HFFc6 (cell line): ENCODE measurements around the gene TMEM135. TPM values are rescaled to one million over a fixed set of nuclear protein-coding genes. Genes with fewer than 3 reads are reported as not detected.

ENCODE experiments used
- DNase-seq: peaks from one replicate; pipeline ENCODE4 v3.0.0-alpha.2; 2018
- H3K27ac Mint-ChIP-seq: 2 replicates; pipeline ENCODE4 v1.8.0; 2020; ENCODE audit warnings: mild to moderate bottlenecking, mixed read lengths
- H3K27me3 Mint-ChIP-seq: 2 replicates; pipeline ENCODE4 v1.8.0; 2021; ENCODE audit warnings: mild to moderate bottlenecking, moderate library complexity, mixed read lengths; ENCODE audit not compliant: insufficient read depth
- H3K36me3 Mint-ChIP-seq: 2 replicates; pipeline ENCODE4 v1.8.0; 2021; ENCODE audit warnings: low read depth, mixed read lengths
- H3K4me1 Mint-ChIP-seq: 2 replicates; pipeline ENCODE4 v1.8.0; 2020; ENCODE audit warnings: low read depth, mixed read lengths
- H3K4me3 Mint-ChIP-seq: 2 replicates; pipeline ENCODE4 v1.8.0; 2020; ENCODE audit warnings: mild to moderate bottlenecking, moderate library complexity, mixed read lengths
- H3K9me3 Mint-ChIP-seq: 2 replicates; pipeline ENCODE4 v1.8.0; 2020; ENCODE audit warnings: mild to moderate bottlenecking, mixed read lengths
- total RNA-seq, 6 experiments: library from RNA; stranded (reverse); fragmentation: NEBNext Ultra II Directional; extraction: Animal tissue kit (Norgen Biotek cat#: 25700); gene quantifications; 2 replicates in 1 of 6; 3 replicates in 5 of 6; pipeline ENCODE4 v1.2.3, GENCODE V29; 2021
- TF ChIP-seq, protein P1 (sequence below): fragments of 200-600 bp; sonication (generic); IDR thresholded peaks from 2 replicates; pipeline ENCODE4 v1.5.0; 2021; ENCODE audit warnings: antibody characterized with exemption, mild to moderate bottlenecking

TMEM135 gene
- total RNA-seq, 6 experiments from 2014 or later = 13.1 to 28.3 (median 20.5) TPM

DNA sequence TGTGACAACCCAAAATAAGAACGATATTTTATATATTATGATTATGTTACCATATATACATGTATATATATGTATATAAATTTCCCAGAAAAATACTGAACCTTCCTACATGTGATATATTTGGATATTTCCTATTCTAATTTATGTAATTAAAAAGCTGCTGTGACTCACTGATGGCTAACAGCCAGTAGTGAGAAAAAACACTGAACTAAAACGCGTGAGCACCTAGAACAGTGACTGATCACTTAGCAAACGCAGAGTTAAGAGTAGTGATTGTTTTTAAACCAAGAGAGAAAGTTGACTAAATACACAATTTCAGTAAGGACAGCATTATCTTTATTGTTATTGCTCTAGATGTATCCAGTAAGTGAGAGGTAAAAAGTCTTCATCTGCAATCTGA is 213.8 kb downstream of the TMEM135 start:
- H3K36me3 Mint-ChIP-seq = peaks cover 6% of the 10 kb centered on the region; the same call in 1 of the 2 replicates
- TF ChIP-seq, protein P1, sequence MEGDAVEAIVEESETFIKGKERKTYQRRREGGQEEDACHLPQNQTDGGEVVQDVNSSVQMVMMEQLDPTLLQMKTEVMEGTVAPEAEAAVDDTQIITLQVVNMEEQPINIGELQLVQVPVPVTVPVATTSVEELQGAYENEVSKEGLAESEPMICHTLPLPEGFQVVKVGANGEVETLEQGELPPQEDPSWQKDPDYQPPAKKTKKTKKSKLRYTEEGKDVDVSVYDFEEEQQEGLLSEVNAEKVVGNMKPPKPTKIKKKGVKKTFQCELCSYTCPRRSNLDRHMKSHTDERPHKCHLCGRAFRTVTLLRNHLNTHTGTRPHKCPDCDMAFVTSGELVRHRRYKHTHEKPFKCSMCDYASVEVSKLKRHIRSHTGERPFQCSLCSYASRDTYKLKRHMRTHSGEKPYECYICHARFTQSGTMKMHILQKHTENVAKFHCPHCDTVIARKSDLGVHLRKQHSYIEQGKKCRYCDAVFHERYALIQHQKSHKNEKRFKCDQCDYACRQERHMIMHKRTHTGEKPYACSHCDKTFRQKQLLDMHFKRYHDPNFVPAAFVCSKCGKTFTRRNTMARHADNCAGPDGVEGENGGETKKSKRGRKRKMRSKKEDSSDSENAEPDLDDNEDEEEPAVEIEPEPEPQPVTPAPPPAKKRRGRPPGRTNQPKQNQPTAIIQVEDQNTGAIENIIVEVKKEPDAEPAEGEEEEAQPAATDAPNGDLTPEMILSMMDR = no peak
- no peak for DNase-seq
- no peak overlapping the region for H3K4me3 Mint-ChIP-seq
- H3K4me1 Mint-ChIP-seq = peaks cover 15% of the 10 kb centered on the region
- no peaks in the 10 kb centered on the region for H3K27me3 Mint-ChIP-seq
- no peak overlapping the region for H3K27ac Mint-ChIP-seq
- no peaks in the 10 kb centered on the region for H3K9me3 Mint-ChIP-seq

DNA sequence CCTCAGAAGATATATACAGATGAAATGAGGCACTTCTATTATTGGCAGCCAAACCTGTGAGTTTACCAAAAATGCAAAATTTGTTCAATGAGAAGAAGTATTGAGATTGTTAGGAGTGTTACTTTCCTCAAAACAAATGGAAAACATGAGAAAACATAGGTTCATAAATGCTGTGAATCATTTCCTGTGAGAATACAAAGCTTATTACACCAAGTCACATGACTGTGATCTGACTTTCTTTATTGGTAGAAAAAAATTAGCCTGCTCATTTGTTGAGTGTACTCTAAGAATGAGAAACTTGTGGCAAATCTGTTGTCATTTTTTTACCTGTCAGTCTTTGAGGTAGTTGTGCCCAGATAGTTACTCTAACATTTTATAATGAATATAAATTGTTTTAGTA is 215.1 kb downstream of the TMEM135 start:
- Mint-ChIP-seq H3K36me3 (peaks cover 6% of the 10 kb centered on the region; the same call in 1 of the 2 replicates), H3K4me1 (peaks cover 27% of the 10 kb centered on the region), H3K4me3 (no peak overlapping the region), H3K9me3 (no peaks in the 10 kb centered on the region), H3K27ac (no peak overlapping the region), H3K27me3 (no peaks in the 10 kb centered on the region)
- TF ChIP-seq, protein P1 = no peak
- DNase-seq = no peak

DNA sequence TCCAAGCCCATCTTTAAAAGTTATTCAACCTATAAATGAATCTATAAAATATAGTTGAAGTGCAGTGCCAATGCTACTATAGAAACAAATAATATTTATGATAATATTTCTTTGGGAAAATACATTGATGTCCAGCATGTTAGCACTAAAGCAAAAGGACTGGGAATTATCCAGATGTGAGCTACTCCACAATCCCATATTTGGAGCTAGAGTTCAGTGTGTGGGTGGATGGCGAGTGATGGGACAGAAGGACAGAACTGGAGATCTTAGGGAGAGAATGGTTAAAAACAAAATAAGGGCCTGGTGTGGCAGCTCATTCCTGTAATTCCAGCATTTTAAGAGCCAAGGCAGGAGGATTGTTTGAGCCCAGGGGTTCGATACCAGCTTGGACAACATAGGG is 216.8 kb downstream of the TMEM135 start:
- no peak overlapping the region for H3K27ac Mint-ChIP-seq
- no peaks in the 10 kb centered on the region for H3K27me3 Mint-ChIP-seq
- H3K9me3 Mint-ChIP-seq = no peaks in the 10 kb centered on the region
- H3K4me3 Mint-ChIP-seq = no peak overlapping the region
- peaks cover 12% of the 10 kb centered on the region; the same call in 1 of the 2 replicates for H3K36me3 Mint-ChIP-seq
- TF ChIP-seq, protein P1 = no peak
- H3K4me1 Mint-ChIP-seq = peaks cover 42% of the 10 kb centered on the region
- DNase-seq = no peak

DNA sequence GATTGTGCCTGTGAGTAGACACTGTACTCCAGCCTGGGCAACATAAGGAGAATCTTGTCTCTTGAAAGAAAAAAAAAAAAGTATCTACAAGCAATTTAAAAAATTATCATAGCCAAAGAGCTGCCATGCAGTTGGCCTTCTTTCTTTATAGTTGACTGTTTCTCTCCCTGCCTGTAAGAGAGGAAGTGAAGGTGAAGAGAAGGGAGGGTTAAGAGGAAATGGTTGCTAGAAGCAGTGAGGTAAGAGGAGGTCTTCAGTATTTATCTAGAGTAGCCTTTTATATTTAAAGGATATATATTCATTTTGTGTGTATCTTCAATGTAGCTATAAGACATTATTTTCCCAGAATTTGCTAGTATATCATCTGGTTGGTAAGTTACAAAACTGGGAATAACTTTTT is 217.9 kb downstream of the TMEM135 start:
- H3K36me3 Mint-ChIP-seq = peaks cover 12% of the 10 kb centered on the region; the same call in 1 of the 2 replicates
- H3K27me3 Mint-ChIP-seq = no peaks in the 10 kb centered on the region
- H3K27ac Mint-ChIP-seq = no peak overlapping the region
- TF ChIP-seq, protein P1 = no peak
- no peak overlapping the region for H3K4me3 Mint-ChIP-seq
- H3K4me1 Mint-ChIP-seq = peaks cover 53% of the 10 kb centered on the region
- no peaks in the 10 kb centered on the region for H3K9me3 Mint-ChIP-seq
- DNase-seq = no peak

DNA sequence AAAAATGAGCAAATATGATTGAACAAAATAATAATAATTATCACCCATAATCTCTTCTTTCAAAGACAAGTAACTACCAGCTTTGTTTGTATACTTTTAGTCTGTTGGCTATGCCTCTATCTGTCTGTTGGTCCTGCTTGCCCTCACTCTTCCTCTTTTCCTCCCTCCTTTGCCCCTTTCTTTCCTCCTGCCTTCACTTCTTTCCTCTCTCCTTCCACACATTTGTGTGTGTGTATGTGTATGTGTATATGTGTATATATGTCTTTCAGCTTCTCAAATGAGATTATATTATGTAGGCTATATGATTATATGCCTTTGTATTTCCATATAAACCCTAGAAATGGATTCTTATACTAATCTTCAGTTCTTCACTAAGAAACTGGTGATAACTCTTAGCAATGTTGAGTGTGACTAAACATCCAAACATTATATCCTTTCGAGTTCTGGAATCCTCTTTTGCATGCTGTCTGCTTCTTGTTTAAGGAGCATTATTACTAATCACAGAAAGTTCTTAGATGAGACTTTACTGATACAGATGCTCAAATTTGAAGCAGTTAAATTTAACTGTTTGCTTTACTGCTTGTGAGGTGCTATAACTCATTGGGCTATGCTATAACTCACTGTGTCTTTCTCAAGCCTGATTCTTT is 219.1 kb downstream of the TMEM135 start:
- H3K27me3 Mint-ChIP-seq = no peaks in the 10 kb centered on the region
- TF ChIP-seq, protein P1 = no peak
- peaks cover 11% of the 10 kb centered on the region; the same call in 1 of the 2 replicates for H3K36me3 Mint-ChIP-seq
- DNase-seq = peak; percentile 25
- no peaks in the 10 kb centered on the region for H3K9me3 Mint-ChIP-seq
- H3K27ac Mint-ChIP-seq = peak overlapping the region; percentile 64
- peak overlapping the region; percentile 22 for H3K4me3 Mint-ChIP-seq
- peaks cover 63% of the 10 kb centered on the region for H3K4me1 Mint-ChIP-seq
